ENCODE results near the gene SPAG8. TPM values are rescaled to one million over a fixed set of nuclear protein-coding genes. Genes with fewer than 3 reads are reported as not detected.

The SPAG8 gene
- total RNA-seq, 2 experiments from 2014 or later, result 0.81 to 1.3 TPM

GRCh38 chr9:35781066-35781465 is 31.0 kb downstream of the SPAG8 start:
- Mint-ChIP-seq H3K27ac (no peak overlapping the region), H3K27me3 (no peaks in the 10 kb centered on the region), H3K4me3 (no peak overlapping the region), H3K4me1 (ENCODE audit: low read depth) (no peaks in the 10 kb centered on the region), H3K36me3 (ENCODE audit: low read depth) (peaks cover 36% of the 10 kb centered on the region), H3K9me3 (no peaks in the 10 kb centered on the region)
- POLR2A ChIA-PET, result no interaction called here
- DNase-seq (no peak), ATAC-seq (ENCODE audit: poor library complexity) (no peak)
- Histone ChIP-seq H3K4me1 (ENCODE audit: insufficient read depth, low read length) (no peaks in the 10 kb centered on the region), H3K27ac (ENCODE audit: low read depth in 1 of 2, low read length in 2 of 2) (no peak overlapping the region), H3K27me3 (ENCODE audit: control insufficient read depth in 1 of 2, insufficient read depth in 2 of 2, low read length in 2 of 2) (no peaks in the 10 kb centered on the region), H3K9me3 (ENCODE audit: control insufficient read depth in 1 of 2, insufficient read depth in 1 of 2, low read length in 2 of 2) (no peaks in the 10 kb centered on the region), H3K4me3 (ENCODE audit: low read length) (no peak overlapping the region), H3K36me3 (ENCODE audit: insufficient read depth, low read length) (peaks cover 11% of the 10 kb centered on the region)
- intact Hi-C loops (cut with DNase I, micrococcal nuclease), result no loop called here
- CTCF ChIA-PET, result interaction anchor here (0.7 kb wide), 1 partner anchor 84 kb away, joined by 4 read pairs; no protein-coding TSS in a partner anchor
- no peak for TF ChIP-seq CTCF (IDR thresholded peaks at IDR 0.05)

- Mint-ChIP-seq H3K36me3 (ENCODE audit: low read depth) (peaks cover 26% of the 10 kb centered on the region), H3K27ac (no peak overlapping the region), H3K9me3 (no peaks in the 10 kb centered on the region), H3K4me3 (no peak overlapping the region), H3K4me1 (ENCODE audit: low read depth) (no peaks in the 10 kb centered on the region), H3K27me3 (no peaks in the 10 kb centered on the region)
- Histone ChIP-seq H3K9me3 (ENCODE audit: control insufficient read depth in 1 of 2, insufficient read depth in 1 of 2, low read length in 2 of 2) (no peaks in the 10 kb centered on the region), H3K4me1 (ENCODE audit: insufficient read depth, low read length) (no peaks in the 10 kb centered on the region), H3K36me3 (ENCODE audit: insufficient read depth, low read length) (peaks cover 4% of the 10 kb centered on the region), H3K4me3 (ENCODE audit: low read length) (no peak overlapping the region), H3K27ac (ENCODE audit: low read depth in 1 of 2, low read length in 2 of 2) (no peak overlapping the region), H3K27me3 (ENCODE audit: control insufficient read depth in 1 of 2, insufficient read depth in 2 of 2, low read length in 2 of 2) (no peaks in the 10 kb centered on the region)
- ATAC-seq (ENCODE audit: poor library complexity), result no peak
- no peak for DNase-seq
- ChIA-PET POLR2A (no interaction called here), CTCF (interaction anchor here (0.5 to 1.3 kb wide), 2 partner anchors 12 to 707 kb away, joined by 3 to 4 read pairs; no protein-coding TSS in a partner anchor)
- no peak for TF ChIP-seq CTCF (IDR thresholded peaks at IDR 0.05)
- intact Hi-C loops (cut with DNase I, micrococcal nuclease), result no loop called here
These were observed 33.6 kb downstream of the SPAG8 start for GRCh38 chr9:35778496-35778895.

DNA sequence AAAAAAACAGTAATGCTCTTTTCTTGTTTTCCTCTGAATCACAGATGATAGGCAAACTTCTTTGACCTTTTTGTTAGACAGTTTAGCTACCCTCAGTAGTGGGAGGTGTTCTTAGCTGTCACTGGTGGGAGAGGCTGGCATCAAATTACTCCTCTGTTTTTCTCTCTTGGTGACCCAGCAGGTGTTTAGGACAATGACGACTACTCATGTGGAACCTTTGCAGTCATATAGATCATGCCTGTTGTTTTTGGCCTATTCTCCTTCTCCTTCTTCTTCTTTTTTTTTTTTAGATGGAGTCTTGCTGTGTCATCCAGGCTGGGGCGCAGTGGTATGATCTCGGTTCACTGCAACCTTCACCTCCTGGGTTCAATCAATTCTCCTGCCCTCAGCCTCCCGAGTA is 36.0 kb downstream of the SPAG8 start:
- intact Hi-C loops (cut with DNase I, micrococcal nuclease), result no loop called here
- H3K36me3 ChIP-seq (ENCODE audit: insufficient read depth, low read length), result peaks cover 11% of the 10 kb centered on the region
- Mint-ChIP-seq H3K36me3 (ENCODE audit: low read depth) (peaks cover 20% of the 10 kb centered on the region), H3K4me3 (no peak overlapping the region), H3K27ac (no peak overlapping the region), H3K27me3 (no peaks in the 10 kb centered on the region), H3K4me1 (ENCODE audit: low read depth) (no peaks in the 10 kb centered on the region), H3K9me3 (no peaks in the 10 kb centered on the region)
- DNase-seq (no peak), ATAC-seq (ENCODE audit: poor library complexity) (no peak)
- POLR2A ChIA-PET, result no interaction called here
- H3K9me3 ChIP-seq (ENCODE audit: control insufficient read depth in 1 of 2, insufficient read depth in 1 of 2, low read length in 2 of 2), result no peaks in the 10 kb centered on the region
- H3K4me1 ChIP-seq (ENCODE audit: insufficient read depth, low read length), result no peaks in the 10 kb centered on the region
- no peak for TF ChIP-seq CTCF (IDR thresholded peaks at IDR 0.05)
- H3K4me3 ChIP-seq (ENCODE audit: low read length), result no peak overlapping the region
- CTCF ChIA-PET, result interaction anchor here (1.6 kb wide), 1 partner anchor 106 kb away, joined by 5 read pairs; no protein-coding TSS in a partner anchor
- no peak overlapping the region for H3K27ac ChIP-seq (ENCODE audit: low read depth in 1 of 2, low read length in 2 of 2)
- no peaks in the 10 kb centered on the region for H3K27me3 ChIP-seq (ENCODE audit: control insufficient read depth in 1 of 2, insufficient read depth in 2 of 2, low read length in 2 of 2)
